Activated effector memory CD4-positive, alpha-beta T cell treated with anti-CD3 and anti-CD28 coated beads, Interleukin-2, amount 50 U/mL, for 16 hours (primary cell): ENCODE measurements around the gene HSD11B1.

ENCODE experiments used
- DNase-seq: peaks from one replicate; pipeline ENCODE4 v3.0.0-alpha.2; 2020

HSD11B1 gene

DNA sequence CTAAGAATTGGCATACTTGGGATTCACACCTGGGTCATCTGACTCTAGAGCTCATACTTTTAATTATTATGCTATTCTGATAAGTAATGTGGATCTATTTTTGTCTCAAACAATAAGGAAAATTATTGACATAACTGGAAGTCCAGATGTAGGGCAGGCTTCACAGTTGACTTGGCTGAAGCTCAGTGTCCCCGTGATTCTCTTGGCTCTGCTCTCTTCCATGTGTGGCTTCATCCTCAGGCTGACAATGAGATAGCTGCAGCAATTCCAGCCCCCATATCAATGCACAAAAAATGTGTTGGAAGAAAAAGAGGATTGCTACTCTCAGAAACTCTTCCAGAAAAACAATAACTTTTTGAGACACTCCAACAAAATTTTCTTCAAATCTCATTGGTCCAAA lies 23.8 kb downstream of the HSD11B1 start:
- DNase-seq = no peak

DNA sequence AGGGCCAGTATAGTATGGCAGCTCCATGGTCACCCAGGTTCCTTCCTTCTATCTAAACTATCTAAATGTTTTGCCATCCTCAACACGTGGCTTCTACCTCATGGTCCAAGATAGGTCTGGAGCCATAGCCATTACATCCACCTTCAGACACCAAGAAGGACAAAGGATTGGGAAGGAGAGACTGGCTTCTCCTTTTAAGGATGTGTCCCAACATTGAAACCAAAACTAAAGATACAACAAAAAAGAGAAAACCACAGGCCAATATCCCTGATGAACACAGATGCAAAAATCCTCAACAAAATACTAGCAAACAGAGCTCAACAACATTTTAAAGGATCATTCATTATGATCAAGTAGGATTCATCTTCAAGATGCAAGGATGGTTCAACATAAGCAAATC lies 24.8 kb downstream of the HSD11B1 start:
- DNase-seq = no peak

DNA sequence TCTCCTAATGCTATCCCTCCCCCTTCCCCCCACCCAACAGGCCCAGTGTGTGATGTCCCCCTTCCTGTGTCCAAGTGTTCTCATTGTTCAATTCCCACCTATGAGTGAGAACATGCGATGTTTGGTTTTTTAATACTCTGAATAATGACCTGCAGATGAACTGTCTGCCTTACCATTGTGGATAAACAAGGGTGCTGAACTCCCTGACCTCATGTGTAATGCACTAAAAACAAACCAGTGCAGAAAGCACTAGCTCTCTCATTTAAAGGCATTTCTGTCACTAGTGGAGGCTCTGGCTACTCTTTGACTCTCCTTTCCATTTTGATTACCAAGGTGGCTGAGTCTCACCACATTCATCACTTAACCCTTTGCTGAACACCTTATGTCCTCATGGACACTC lies 28.1 kb downstream of the HSD11B1 start:
- DNase-seq = no peak

DNA sequence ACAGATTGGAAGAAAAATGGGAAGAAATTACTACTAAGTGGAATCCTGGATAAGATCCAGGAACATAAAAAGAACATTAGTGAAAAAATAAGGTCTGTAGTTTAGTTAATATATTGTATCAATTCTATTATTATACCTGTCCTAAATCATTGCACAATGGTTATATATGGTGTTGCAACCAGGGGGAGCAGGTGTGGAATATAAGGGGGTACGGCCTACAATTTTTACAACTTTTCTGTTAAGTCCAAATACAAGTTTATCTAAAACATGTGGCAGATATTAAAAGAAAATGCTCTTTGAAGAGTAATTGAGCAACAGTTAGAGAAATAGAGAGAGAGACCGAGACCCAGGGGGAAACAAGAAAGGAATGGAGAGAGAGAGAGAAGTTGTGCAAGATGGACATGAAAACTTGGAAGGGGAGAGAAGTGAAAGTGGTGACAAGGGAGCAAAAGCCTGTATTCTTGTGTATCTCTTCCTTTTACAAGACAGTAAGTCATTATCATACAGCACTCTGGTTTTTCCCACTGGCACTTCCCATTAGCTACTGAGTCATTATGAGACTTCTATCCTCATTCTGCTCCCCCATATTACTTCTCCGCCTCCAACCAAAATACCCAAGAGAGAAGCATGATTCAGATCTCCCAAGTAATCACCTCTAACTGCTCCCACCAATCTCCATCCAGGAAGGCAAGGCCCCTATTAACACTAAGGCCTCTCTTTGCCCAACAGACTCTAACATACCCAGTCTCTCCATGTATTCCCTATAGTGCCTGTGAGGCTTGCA lies 29.0 kb downstream of the HSD11B1 start:
- no peak for DNase-seq

DNA sequence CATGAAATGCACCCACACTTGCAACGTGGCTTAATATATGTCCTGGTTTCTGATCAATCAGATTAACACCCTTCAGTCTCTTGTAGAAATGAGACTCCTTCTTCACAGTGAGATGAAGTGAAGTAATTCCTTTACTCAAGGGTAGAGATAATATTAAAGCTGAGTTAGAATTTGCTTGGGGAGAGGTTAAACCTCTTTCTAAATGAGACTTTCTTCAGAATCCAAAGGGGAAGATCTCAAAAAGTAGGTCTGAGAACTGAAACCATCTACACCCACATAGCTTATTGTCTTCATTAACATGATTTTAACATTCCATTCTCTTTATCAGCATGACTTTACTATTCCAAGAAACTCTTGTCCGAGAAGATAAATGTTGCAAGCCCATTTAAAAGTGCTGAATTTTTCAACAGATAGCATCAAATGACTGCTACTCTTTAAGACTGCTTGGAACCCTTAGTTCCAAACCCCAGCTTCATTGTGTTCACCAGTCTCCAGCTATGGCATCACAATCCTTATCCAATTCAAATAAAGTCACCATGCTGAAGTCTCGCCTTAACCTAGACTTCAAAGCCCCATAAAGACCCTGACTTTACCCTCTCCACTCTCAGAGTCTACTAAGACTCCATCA lies 32.0 kb downstream of the HSD11B1 start:
- no peak for DNase-seq

DNA sequence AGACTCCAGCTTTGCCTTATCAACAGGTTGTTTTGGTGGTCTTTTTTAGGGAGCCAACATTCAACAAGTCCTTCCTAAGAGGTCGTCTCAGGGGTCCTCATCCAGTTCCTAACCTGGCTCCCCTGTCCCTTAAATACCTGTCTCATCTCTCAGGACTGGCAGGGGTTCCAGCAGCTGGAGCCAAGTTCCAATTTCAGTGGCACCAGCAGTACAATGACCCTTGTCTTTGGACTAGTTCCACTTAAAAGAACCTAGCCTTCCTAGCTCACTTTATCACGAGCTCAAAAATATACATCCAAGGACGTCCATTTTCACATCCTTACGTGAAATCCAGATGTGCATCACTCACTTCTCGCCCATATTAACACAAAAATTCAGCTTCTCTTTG lies 32.5 kb downstream of the HSD11B1 start:
- DNase-seq = no peak

DNA sequence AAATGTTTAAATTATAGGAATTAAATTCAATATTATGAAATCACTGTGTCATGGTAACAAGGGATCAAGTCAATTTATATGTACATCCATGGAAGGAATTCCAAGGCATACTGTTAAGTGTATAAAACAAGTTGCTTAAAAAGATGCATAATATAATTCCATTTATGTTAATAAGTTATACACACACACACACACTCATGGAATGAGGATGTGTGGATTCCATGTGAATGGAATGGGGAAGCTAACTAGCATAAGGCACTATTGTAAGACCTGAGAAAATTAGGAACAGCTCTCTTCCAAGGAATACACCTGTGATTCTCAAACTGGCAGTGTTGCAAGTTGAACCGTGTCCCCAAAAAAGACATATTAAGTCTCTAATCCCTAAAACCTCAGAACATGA lies 33.6 kb downstream of the HSD11B1 start:
- DNase-seq = no peak

DNA sequence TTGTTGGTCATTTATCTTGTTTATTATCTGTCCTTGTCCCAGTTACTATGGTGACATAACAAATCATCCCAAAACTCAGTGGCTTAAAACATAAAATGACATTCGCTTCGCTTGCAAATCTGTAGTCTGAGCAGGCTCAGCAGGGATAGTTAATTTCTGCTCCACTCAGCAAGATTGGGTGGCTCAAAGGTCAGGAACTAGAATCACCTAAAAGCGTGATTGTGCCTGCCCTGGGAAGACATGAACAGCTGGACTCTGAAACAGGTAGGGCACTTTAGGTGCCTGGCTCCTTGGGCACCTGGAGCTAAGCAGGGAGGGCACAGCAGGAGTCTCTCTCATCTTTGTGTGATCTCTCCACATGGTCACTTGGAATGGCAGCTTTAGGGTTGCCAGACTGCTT lies 36.5 kb downstream of the HSD11B1 start:
- no peak for DNase-seq

DNA sequence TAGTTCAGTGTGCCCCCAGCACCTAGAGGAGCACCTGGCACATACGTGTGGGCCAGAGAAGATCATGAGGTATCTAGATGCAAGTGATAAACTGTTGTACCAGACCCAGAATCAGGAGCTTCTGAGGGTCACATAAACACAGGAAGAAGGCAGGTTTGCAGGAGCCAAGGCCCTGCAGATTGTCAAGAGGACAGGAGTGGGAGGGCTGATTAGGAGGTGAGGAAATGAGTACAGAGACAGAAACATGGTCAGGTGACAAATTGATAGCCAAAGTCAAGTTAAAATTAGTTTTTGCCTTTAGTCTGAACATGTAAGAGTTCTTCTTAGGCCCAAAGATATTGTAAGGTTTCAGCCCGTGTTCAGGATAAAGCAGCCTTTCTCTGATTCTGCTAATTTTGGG lies 37.2 kb downstream of the HSD11B1 start:
- DNase-seq = no peak

DNA sequence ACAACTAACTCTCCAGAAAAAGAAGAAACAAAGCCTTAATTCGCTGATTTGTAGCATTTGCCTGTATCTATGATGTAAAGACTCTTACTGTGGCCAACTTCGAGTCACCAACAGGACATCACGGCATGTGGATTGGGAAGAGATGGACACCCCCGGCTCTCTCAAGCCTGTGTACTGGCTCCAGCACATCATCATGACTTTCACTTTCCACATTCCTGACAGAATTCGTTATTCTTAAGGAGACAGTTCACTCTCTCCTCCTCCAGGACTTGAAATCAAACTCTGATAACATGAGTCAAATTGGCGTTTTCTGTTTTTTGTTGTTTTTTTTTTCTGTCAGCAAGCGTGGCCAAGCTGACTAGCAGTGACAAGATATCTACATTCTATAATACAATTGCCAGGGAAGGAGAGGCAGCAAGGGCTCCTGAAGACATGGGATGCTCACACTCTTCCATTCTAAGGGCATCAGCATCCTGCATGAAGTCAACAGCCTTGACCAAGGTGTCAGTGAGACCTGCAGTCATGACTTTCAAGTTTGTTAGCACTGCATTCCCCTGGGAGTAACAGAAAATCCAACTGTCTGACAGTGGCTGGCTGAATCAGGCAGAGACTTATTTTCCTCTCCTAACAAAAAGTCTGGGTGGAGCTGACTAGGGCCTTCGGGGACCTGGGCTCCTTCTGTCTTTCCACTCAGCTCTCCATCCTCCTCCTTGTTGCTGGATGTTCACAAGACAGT lies 37.9 kb downstream of the HSD11B1 start:
- no peak for DNase-seq

DNA sequence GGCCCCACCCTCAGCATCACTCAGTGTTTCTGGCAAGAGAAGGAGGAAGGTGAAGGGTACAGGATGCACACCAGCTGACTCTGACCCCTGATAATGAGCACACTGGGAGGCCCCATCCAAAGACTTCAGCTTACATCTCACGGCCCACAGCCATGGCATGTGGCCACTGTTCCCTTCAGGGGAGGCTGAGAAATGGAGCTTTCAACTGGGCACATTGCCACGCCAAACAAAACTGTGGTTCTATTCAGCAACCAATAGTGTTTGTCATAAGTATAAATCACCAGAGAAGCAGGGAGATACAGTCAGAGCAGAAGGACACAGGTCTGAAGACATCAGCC lies 38.5 kb downstream of the HSD11B1 start:
- no peak for DNase-seq

DNA sequence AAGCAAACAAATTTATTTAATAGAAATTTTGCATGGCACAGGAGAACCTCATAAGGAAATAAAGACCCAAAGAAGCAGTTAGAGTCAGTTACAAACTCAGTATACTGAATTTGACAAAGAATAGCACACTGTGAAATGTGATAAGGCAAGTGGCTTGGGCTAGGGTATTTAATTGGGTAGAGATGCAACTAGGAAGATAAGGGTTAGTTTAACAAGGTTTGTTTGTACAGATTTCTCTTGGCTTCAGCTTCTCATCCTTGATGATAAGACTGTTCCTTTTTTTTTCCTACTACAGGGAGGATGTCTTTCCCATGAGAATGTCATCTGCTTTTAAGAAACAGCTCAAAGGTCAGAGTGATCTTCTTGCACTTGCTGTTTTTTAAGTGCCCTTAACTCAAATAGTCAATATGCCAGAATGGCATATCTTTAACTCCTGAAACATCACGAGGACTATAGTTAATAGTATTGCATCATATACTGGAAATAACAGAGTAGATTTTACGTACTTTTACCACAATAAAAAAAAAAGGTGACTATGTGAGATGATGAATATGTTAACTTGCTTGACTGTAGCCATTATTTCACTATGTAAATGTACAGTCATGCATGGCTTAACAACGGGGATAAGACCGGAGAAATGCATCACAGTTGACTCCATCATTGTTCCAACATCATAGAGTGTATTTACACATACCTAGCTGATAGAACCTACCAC lies 42.0 kb downstream of the HSD11B1 start:
- no peak for DNase-seq

DNA sequence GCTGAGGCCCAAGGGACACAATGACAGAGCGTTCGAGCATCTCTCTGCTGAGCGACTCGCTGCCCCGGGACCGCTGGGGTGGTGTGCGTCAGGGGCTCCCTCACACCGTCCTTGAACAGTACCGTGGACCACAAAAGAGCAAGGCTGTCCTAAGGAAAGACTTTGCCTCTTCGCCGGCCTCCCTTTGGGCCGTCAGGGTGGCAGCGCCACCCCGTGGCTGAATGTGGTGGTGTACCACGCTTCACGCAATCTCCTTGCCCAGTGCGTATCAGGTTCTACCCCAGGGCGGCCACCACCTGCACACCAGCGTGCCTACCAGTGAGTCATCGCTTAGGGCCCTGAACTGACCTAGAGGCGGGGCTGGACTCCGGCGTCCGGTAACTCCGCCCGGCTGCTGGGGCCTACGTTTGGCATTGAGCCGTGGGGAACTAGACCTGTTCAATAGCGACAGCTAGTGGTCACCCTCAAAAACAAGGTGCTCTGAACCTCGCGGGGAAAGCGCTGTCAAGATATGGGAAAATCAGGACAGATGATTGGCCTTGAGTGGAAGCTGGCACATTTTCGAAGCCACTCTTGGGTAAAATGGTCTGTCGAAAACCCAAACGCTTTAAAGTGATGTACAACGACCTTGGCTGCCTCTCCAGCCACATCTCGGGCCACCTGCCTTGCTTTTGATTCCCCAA lies 43.1 kb downstream of the HSD11B1 start:
- peak; percentile 94 for DNase-seq

DNA sequence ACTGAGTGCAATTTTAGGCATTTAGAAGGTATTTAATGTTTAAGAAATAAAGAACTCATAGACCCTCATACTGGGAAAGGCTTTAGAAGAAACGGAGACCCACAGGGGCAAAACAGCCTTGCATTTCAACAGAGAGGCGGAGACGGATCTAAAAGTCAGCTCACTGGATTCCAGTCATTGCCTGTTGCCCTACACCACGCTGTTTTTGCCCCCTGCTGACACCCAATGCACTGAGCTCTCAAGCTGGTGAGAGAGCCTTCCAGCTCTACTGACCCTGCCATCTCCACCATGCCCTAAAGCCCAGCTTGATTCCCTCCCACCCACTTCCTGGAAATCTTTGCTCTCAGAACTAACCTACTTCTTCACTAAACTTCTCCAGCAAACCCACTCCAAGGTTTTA lies 44.0 kb downstream of the HSD11B1 start:
- DNase-seq = no peak

DNA sequence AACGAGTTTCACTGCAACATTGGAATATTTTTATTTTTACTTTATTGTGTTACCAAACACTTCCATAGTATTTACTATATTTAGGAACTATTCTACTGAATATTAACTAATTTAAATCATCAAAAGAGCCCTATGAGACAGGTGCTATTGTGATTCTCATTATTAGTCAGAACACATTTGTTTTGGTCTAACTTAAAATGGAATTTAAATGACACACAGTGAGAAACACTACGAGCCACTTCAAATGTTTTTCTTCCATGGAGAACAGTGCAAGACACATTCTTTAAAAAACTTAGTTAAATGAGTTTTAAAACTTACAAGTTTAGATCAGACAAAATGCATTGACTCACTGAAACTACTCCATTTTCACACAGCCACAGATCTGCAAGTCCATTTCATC lies 44.6 kb downstream of the HSD11B1 start:
- no peak for DNase-seq

DNA sequence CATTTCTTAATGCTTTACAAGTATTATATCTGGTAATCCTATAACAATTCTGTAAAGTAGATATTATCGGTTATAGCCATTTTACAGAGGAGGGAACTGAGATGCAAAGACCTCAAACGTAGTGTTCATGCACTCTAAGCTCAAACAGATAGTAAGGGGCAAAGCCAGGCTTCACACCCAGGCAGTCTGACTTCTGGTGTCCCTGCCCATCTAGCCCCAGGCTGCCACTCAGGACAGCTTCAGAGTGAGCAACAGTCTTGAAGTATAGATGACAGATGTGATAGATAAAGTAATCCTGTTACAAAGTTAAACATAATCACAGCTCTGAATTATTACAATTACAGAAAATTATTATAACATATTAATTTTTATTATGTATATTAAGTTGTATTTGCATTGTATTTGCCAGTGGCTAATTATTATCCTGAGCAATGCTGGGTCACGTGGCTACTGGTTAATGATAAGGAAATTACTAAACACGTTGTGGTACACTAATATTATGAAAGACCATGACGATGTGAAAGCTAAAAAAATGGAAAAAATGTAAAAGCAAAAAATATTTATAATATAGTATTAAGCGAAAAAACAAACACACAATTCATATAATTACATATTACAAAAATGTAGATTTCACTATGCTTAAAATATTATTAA lies 45.2 kb downstream of the HSD11B1 start:
- DNase-seq = no peak

DNA sequence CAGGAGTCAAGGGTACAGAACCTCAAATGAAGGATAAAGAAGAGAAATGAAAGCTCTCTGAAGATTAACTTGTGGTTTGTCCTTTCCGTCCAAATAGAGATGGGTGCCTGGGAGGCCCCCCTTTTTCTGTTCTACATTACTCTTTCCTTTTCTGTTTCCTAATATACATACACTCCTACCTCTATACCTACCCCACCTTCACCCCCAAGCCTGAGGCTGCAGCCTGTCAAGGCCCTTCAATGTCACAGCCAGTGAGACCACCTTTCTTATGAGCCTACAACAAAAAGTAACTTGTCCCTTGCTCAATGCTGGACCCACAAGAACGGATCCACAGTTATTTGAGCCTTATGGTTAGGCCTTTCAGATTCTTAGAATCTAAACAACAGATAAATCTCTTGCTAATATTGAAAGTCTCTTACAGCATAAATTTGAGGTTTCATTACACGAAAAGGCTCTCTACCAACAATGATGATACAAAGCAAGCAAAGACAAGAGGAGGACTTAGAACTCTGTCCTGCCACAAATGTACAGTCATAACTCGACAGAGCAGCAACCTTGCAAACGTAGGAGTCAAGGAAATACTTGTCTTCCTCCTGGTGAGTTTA lies 47.1 kb downstream of the HSD11B1 start:
- DNase-seq = no peak

DNA sequence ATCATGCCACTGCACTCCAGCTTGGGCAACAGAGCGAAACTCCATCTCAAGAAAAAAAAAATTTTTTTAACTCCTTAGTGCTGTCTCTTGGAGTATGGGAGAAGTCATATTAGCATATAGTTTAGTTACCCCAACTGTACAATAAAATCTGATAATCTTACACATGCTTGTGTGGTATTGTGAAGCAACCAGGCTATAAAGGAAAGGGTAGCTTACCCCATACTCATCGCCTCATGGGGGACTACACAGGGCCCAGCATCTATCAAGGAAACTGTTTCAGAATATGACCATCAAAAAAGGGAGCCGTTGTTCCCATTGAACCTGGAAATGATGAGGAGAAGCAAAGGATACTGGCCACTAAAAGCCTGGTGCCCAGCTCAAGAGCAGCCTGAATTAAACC lies 48.2 kb downstream of the HSD11B1 start:
- no peak for DNase-seq

DNA sequence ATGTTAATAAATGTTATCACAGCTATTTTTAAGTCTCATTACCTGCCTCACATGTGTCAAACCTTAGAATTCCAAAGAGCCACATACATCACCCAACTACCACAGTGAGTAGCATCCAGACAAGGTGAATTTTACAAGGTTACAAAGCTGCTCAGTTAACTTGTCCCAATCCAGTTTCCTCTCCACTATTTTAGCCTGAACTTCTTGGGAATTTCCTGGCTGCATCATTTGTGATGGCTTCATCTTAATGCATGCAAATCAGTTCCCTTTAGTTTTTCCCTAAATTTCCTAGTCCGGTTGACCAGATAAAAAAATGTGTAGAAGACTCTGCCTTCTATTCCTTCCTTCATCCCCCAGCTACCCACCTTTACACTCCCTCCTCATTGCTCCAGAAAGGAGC lies 50.6 kb downstream of the HSD11B1 start:
- no peak for DNase-seq

DNA sequence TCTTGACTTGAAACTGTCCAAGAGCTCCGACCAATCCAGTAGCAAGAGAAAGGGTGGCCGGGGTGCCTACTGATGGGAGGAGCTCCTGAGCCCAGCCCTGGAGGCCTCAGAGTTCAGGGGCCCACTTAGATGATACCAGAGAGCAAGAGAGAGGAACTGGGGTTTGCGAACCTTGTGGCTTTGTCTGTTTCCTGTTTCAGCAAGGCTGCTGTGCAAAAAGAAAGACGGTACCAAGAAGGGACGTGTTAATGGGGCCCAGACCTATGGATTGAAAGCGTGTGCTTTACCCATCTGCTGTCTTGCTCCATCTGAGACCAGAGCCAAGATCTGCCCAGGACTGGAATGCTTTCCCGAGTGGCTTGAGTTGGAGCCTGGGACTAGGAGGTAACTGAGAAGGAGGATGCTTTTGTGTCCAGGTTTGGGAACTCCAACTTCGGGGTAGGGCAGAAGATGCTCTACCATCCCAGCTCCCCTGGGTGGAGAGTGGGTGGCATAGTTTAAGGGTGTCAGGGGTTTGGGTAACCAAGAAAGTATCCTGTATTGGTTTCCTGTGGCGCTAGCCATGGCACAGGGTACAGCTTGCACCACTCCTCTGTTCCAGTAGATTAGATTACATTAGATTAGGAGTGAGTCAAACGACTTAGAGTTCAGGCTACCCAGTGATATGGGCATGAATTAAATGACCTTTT lies 51.4 kb downstream of the HSD11B1 start, which contains the start of gene TRAF3IP3:
TRAF3IP3 (plus strand) TSS at position 128 of the 689 bp plus-strand sequence. CDS start 3,987 bp downstream, outside the sequence.
- peak; percentile 88 for DNase-seq
